Stimulated activated CD8-positive, alpha-beta memory T cell treated with anti-CD3 and anti-CD28 coated beads, Interleukin-12 subunit alpha, Interleukin-12 subunit beta, amount 100 ng/mL, for 24 hours (primary cell): ENCODE measurements around the gene PARK7.
"Not testable (repeated sequence)": the region's sequence is repeated elsewhere in the genome, so short reads cannot be mapped to it uniquely, and the experiment has no call there.

Source experiments
- DNase-seq: peaks from one replicate; pipeline ENCODE4 v3.0.0-alpha.2; 2020; ENCODE audit errors: extremely low read depth

Gene PARK7

DNA sequence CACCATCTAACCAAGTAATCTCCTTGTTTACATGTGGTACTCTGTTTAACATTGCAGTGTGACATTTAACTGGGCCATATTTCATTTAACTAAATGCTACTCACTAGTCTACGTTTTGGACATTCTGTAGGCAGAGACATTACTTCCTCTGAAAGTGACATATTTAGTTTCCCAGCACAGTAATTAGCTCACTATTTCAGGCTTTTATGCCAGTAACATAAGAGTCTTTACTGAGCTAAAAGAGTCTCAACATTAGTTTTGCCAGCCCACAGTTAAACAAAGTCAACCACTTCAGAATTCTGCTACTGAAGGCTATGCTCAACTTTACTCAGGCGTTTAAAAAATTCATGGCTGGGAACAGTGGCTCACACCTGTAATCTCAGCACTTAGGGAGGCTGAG, 18.3 kb upstream of the PARK7 start:
- DNase-seq, result no peak

DNA sequence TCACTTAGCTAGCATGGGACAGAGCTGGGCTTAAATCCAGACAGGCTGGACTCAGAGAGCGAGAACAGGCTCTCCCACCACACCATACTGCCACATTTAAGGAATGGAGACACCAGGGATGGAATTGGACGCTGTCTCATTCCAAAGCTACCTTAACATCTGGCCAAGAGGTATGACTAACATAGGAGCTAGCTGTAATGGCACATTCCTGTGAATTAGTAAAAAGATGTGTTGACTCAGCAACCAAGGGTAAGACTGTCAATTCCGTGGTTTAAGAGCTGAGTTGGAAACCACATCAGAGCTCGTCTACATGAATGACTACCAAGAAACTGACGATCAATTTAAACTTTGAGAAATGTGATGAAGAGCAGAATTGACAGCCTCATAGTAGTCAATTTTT, 12.6 kb upstream of the PARK7 start:
- DNase-seq, result no peak

DNA sequence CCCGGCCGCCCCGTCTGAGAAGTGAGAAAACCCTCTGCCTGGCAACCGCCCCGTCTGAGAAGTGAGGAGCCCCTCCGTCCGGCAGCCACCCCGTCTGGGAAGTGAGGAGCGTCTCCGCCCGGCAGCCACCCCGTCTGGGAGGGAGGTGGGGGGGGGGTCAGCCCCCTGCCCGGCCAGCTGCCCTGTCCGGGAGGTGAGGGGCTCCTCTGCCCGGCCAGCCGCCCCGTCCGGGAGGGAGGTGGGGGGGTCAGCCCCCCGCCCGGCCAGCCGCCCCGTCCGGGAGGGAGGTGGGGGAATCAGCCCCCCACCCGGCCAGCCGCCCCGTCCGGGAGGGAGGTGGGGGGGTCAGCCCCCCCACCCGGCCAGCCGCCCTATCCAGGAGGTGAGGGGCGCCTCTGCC, 8.7 kb upstream of the PARK7 start:
- DNase-seq, result not testable (repeated sequence)

- DNase-seq, result peak; percentile 81
These were observed 7.5 kb upstream of the PARK7 start for GRCh38 chr1:7953850-7954609.

- no peak for DNase-seq
These were observed 6.8 kb upstream of the PARK7 start for GRCh38 chr1:7954683-7955082.

DNA sequence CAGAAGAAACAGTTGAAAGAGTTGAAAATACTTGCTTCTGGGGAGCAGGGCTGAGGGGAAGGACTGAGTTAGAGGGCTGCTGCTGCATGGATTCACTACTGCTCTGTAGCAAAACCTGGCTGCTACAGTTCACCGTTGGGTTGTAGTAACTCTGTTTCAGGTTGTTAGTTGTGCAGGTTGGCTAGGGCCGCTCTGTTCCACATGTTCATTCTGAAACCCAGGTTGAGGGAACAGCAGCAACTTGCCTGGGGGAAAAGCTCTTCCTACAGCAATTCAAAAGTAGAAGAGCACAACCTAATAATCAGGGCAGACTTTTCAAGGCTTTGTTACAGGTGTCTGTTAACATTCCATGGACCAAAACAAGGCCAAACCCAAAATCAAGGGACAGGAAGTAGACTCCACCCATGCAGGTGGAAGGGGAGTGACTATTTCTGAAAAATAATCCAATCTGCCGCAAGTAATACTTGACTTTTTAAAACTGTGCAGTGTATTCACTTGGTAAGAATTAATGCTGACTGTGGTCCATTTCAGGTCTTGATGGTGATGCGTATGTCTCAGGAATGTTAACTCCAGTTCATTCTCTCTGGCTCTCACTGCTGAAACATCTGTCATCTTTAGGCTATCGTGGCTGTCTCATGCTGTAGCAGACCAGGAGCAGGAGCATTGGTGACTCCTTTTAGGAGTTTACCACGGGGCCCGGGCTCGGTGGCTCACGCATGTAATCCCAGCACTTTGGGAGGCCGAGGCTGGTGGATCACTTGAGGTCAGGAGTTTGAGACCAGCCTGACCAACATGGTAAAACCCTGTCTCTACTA, 5.1 kb upstream of the PARK7 start:
- DNase-seq, result no peak

DNA sequence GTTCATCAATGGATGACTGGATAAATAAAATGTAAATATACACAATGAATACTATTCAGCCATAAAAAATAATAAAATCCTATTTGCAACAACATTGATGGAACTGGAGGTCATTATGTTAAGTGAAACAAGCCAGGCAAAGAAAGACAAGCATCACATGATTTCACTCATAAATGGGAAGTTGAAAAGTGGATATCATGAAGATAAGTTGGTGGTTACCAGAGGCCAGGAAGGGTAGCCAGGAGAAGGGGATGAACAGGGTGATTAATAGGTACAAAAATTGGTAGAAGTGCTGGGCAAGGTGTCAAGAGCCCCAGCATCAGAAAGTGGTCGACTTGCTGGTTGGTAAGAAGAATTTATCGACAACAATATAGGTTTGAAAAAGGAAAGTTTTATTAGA, 1.3 kb upstream of the PARK7 start:
- no peak for DNase-seq

GRCh38 chr1:7960867-7961215, 670 bp upstream of the PARK7 start:
- no peak for DNase-seq

- DNase-seq, result no peak
These were observed 464 bp downstream of the PARK7 start for GRCh38 chr1:7962014-7962335.

- no peak for DNase-seq
These were observed 1.3 kb downstream of the PARK7 start for GRCh38 chr1:7962636-7963377.

DNA sequence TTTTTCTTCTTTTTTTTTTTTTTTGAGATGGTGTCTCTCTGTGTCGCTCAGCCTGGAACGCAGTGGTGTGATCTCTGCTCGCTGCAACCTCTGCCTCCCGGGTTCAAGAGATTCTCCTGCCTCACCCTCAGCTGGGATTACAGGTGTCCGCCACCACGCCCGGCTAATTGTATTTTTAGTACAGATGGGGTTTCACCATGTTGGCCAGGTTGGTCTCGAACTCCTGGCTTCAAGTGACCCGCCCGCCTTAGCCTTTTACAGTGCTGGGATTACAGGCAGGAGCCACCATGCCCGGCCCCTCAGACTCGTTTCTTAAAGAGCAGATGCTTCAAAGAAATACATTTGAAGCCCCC, 1.8 kb downstream of the PARK7 start:
- not testable (repeated sequence) for DNase-seq

DNA sequence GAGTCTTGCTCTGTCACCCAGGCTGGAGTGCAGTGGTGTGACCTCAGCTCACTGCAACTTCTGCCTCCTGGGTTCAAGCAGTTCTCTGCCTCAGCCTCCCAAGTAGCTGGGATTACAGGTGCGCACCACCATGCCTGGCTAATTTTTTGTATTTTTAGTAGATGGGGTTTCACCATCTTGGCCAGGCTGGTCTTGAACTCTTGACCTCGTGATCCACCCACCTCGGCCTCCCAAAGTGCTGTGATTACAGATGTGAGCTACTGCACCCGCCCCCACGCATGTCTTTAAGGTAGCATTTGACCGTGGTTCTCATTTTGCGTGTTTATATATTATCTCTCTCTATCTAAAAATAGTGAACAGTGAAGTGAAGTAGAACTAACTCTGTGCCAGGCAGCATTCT, 2.3 kb downstream of the PARK7 start:
- DNase-seq, result not testable (repeated sequence)

DNA sequence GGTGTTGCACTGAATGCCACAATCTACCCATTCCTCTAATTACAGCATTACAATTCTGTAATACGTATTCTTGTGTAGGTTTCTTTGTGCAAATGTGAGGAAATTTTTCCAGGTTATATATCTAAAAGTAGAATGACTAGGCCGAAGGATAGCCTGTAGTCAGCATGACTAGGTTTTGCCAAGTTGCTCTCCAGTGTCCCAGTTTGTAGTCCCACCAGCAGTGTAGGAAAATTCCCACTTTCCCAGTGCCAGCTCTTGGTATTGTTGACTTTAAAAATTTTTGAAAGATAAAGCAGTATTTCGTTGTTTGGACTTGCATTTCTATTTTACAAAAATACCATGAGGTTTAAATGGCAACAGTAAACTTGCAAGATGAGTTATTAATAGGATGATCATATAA, 3.0 kb downstream of the PARK7 start:
- no peak for DNase-seq

DNA sequence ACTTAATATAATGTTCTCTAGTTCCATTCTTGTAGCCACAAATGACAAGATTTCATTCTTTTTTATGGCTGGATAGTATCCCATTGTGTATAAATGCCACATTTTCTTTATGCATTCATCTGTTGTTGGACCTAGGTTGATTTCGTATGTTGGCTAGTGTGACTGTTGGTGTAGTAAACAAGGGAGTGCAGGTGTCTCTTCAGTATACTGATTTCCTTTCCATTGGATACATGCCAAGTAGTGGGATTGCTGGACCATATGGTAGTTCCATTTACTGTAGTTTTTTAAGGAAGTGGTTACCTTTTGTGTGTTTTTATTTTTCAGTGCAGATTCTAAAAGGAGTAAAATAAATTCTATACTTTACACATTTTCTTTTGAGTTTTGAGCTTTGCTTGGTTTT, 5.7 kb downstream of the PARK7 start:
- DNase-seq, result no peak

DNA sequence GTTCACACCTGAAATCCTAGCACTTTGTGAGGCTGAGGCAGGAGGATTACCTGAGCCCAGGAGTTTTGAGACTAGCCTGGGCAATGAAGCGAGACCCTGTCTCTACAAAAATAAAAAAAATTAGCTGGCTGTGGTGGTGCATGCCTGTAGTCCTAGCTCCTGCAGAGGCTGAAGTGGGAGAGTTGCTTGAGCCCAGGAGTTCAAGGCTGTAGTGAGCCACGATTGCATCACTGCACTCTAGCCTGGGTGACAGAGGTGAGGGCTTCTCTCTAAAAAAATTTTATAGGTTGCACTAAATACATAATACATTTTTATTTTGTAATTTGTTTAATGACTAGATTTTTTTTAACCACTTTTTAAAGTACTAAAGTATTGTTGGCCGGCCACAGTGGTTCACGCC, 6.1 kb downstream of the PARK7 start:
- DNase-seq, result no peak

- no peak for DNase-seq
These were observed 8.7 kb downstream of the PARK7 start for GRCh38 chr1:7970246-7970645.

DNA sequence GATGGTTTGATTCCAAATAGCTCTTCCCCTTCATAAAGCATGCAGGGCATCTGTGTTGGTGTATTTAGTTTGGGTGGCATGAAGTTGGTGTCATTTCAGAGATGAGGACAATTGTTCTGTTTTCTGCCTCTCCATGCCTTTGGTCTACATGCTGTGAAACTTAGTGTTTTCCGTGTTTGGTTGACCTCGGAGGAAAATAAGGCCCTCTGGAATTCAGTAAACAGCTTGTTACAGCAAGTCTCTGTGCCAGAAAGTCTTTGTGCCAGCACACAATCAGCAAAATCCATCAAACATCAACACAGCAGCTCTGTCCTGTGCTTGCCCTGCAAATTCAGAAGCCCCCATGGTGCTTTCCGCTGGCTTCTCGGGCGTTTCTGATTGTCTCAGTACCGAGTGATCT, 9.5 kb downstream of the PARK7 start:
- no peak for DNase-seq

GRCh38 chr1:7972285-7972684, 10.8 kb downstream of the PARK7 start:
- DNase-seq, result no peak

DNA sequence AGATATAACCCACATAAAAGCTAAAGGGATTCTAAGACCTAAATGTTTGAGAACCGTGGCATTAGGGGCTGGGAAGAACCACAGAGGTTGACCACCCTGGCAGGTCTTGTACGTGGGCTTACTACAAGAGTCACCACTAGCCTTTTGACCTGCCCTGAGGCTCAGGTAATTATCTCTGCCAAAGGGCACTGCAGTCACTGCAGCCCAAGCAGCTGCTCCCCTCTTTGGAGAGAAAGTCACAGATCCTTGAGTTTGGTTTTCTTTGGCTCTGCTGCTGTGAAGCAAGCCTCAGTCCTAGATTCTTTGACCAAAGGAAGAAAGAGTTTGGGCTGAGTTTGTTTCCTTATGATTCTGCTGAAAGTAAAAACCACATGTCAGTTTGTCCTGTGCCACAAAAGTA, 11.6 kb downstream of the PARK7 start:
- DNase-seq, result no peak

GRCh38 chr1:7975212-7975865, 13.8 kb downstream of the PARK7 start:
- no peak for DNase-seq

DNA sequence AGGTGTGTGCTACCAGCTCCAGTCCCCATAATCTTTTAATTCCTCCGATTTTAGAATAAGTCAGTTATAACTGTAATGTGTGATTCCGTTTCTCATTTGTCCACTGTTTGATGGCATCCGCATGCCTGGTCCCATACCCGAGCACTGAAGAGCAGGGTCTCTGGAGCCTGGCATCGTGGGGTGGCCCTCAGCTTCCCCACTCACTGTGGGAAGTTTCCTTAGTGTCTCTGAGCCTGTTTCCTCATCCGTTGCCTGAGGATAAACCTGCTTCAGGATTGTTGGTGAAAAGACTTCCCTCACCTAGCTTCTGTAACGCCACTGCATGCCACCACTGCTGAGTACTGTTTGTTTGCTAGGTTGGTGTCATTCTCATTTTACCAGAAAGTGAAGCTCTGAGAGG, 19.5 kb downstream of the PARK7 start:
- no peak for DNase-seq

DNA sequence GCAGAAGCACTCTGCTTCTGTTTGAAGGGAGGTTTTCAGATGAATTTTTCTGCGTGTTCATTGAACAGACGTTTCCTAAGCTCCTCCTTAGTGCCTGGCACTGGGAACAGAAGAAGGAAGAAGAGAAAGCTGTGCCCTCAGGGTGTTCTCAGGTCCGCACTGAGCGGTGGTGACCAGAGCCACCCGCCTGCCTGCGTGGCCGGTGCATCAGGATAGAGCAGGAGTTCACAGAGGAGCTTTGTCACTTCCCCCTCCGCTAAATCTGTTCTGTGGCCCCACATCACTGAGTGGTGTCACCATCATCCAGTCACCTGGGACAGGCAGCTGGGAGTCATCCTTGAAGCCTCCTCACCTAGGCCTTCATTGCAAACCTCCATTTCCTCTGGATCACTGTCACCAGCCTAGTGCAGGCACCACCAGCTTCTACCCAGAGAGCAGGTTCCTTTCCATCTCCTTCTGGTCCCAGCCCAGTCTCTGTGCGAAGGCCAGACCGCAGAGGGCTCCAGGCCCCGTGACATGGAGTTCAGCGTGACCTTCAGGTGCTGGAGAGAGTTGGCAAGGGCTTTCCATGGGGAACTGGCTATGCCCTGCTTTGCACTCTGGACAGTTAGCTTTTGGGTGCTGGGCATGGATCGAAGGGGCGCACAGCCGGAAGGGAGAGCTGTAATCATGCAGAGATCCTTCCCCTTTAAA, 21.7 kb downstream of the PARK7 start:
- DNase-seq, result no peak
